HG03378 (cell line): ENCODE measurements around the gene ASB16.

ENCODE experiments used
- ATAC-seq: cut with Tn5 transposase; IDR thresholded peaks from one replicate; pipeline ENCODE4 v1.9.1; 2021; ENCODE audit warnings: mild to moderate bottlenecking, moderate library complexity; ENCODE audit not compliant: unreplicated experiment

ASB16 gene

DNA sequence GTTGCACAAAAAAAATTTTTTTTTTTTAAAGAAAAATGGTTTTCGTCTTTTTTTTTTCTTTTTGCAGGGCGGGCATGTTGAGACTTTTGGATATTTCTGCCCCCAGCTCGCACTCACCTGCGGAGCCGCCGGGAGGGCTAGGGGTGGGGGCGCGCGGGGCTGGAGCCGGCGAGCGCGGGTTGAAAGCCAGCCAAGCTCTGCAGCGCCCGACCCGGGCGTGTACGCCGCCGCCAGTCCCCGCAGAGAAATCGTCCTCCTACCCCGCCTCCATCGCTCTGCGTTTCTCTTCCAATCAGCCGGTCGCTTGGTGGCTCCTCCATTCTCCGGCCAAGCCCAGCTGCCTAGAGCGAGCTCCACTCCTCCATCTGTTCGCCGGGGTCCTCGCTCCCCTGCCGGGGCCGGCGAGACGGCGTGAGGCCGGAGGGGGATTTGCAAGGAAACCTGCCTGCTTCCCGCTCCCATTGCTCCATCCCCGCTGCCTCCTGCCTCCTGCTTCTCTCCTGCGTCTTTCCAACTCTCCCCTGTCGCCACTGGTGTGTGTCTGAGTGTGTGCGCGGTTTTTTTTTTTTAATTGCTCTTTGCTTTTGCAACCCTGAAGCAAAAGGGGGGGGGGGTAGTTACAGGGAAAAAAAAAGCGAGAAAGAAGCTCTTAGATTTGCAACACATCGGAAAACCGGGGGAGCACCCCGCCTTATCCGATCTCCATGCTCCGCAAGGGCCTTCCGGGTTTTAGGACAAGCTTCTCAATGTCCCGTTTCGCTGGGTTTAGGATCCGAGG lies 50.8 kb downstream of the ASB16 start:
- ATAC-seq, result no peak

DNA sequence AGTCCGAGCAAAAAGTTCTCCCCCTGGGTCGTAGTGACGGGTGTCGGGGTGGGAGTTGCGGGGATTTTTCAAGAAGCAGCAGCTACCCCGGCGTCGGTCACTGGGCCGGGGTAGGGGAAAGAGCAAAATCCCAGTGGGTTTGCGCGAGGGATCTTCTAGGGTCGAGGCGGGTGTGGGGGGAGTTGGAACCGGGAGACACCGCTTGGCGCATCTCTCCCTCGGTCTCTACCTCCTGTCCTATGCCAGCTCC lies 51.3 kb downstream of the ASB16 start:
- ATAC-seq, result no peak

- no peak for ATAC-seq
These were observed 51.8 kb downstream of the ASB16 start for GRCh38 chr17:44222112-44222869.

DNA sequence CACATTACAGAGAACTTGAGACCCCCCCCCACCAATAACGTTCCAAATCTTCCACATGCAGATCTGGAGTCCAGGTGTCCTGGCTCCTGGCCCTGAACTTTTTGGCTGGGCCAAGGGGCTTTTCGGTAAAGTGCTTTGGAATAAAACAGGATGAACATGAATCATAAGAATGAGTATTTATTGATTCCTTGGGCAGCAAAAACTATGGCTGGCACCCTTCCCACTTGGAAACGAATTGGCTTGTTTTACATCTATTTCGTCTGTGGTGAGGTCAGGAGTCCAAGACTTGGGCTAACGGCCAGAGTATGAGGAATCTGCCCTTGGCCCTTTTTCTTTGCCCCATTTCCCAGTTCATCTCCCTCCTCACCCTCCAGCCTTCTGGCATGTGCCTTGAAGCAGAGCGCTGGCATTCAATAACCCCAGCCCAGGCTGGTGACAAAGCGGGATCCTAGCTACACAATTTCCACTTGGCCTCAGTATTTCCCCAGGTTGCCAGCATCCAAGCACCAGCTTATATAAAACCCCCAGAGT lies 53.1 kb downstream of the ASB16 start:
- ATAC-seq, result no peak
